GM12872 (cell line): ENCODE measurements around the gene HVCN1.

Experiments used
- CTCF ChIP-seq: IDR thresholded peaks from 3 replicates; pipeline ENCODE4 v1.5.1; 2011; ENCODE audit warnings: low read depth, mild to moderate bottlenecking, low read length, moderate library complexity; ENCODE audit not compliant: insufficient read depth

The HVCN1 gene, protein sequence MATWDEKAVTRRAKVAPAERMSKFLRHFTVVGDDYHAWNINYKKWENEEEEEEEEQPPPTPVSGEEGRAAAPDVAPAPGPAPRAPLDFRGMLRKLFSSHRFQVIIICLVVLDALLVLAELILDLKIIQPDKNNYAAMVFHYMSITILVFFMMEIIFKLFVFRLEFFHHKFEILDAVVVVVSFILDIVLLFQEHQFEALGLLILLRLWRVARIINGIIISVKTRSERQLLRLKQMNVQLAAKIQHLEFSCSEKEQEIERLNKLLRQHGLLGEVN

DNA sequence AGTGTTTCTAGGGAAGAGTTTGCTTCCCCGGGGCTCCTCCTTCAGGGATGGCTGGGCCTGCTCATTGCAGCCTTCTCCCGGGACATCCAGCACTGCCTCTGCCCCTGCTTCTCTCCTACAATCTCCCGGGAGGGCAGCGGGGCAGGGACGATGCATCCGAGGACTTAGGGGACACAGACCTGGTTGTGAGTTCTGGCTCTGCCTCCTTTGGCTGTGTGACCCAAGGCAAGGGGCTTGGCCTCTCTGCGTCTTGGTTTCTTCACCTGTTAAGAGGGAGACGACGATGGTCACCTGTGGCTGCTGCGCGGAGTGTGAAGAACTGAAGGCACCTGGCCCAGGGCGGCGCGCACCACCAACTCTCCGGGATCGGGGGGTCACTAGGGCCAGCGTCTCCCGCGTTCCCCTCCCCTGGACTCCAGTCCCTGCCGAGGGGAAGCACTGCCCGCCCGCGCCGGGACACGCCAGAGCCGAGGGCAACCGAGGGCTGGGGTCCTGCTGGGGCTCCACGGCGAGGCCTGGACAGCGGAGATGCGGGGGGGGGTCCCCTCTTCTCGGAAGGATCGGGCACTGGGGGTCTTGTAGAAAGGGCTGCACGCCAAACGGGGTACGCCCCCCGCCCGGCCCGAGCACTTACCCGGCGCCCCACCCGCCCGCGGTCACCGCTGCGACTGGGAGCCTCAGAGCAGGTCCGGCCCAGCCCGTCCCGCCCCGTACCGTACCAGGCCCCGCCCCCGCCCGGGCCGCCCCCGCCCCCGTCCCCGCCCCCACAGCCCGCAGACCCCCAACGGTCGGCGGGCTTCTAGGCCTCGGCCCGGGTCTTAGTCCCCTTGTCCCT lies at the start of gene HVCN1:
TSS of gene HVCN1 (minus strand) at position 670 of the 835 bp plus-strand sequence. CDS start 5,870 bp downstream, outside the sequence.
- TF ChIP-seq CTCF, result no peak

- no peak for TF ChIP-seq CTCF
Observed at GRCh38 chr12:110737532-110737931, 48.6 kb upstream of the HVCN1 start.

GRCh38 chr12:110733900-110734299 lies 45.0 kb upstream of the HVCN1 start:
- no peak for TF ChIP-seq CTCF

- TF ChIP-seq CTCF, result no peak
Observed at GRCh38 chr12:110733089-110733715, 44.3 kb upstream of the HVCN1 start.

GRCh38 chr12:110732572-110732971 lies 43.7 kb upstream of the HVCN1 start:
- no peak for TF ChIP-seq CTCF

GRCh38 chr12:110731479-110731878 lies 42.6 kb upstream of the HVCN1 start:
- TF ChIP-seq CTCF, result no peak

GRCh38 chr12:110728628-110729027 lies 39.7 kb upstream of the HVCN1 start:
- no peak for TF ChIP-seq CTCF
